Lower lobe of right lung (tissue), 2 donors: Measurements from ENCODE around the gene MRPS27. TPM values are rescaled to one million over a fixed set of nuclear protein-coding genes. Genes with fewer than 3 reads are reported as not detected.

Experiments used
- ATAC-seq, 2 donors: fragments of 200-7000 bp; cut with Tn5 transposase; one replicate each; pipeline ENCODE4 v1.9.1; 2020 to 2022; ENCODE audit warnings: mild to moderate bottlenecking in 2 of 2, moderate library complexity in 2 of 2
- DNase-seq: peaks from one replicate; pipeline ENCODE4 v3.0.0-alpha.2; 2020
- H3K27ac ChIP-seq: fragments of 200-600 bp; one replicate; pipeline ENCODE4 v1.8.0; 2022
- H3K27me3 ChIP-seq: fragments of 200-600 bp; one replicate; pipeline ENCODE4 v1.8.0; 2022; ENCODE audit warnings: low read depth
- H3K36me3 ChIP-seq: fragments of 200-600 bp; one replicate; pipeline ENCODE4 v1.8.0; 2022; ENCODE audit warnings: mild to moderate bottlenecking
- H3K4me1 ChIP-seq: fragments of 200-600 bp; one replicate; pipeline ENCODE4 v1.8.0; 2022
- H3K4me3 ChIP-seq: fragments of 200-600 bp; one replicate; pipeline ENCODE4 v1.8.0; 2022; ENCODE audit warnings: mild to moderate bottlenecking
- H3K9me3 ChIP-seq: fragments of 200-600 bp; one replicate; pipeline ENCODE4 v1.8.0; 2022
- intact Hi-C: fragments of 100-400 bp; cut with DNase I; formaldehyde crosslinking; loops from one replicate; pipeline ENCODE4 v1.11.0; 2022
- total RNA-seq: library from RNA; stranded (reverse); fragmentation: NEBNext Ultra II Directional; extraction: Animal tissue kit (Norgen Biotek cat#: 25700); gene quantifications from one replicate; pipeline ENCODE4 v1.2.1, GENCODE V29; 2021
- TF ChIP-seq, protein P1 (sequence below): fragments of 200-600 bp; IDR thresholded peaks from one replicate; pipeline ENCODE4 v1.8.0; 2022; ENCODE audit warnings: antibody characterized with exemption, mild to moderate bottlenecking
- donor health status: DM: no; HTN: yes; CAD: no; lungs with severe emphysema.

MRPS27 gene
- total RNA-seq, 1 donor from 2014 or later: 35.1 TPM

GRCh38 chr5:72296256-72296655 lies 23.8 kb downstream of the MRPS27 start:
- TF ChIP-seq, protein P1, sequence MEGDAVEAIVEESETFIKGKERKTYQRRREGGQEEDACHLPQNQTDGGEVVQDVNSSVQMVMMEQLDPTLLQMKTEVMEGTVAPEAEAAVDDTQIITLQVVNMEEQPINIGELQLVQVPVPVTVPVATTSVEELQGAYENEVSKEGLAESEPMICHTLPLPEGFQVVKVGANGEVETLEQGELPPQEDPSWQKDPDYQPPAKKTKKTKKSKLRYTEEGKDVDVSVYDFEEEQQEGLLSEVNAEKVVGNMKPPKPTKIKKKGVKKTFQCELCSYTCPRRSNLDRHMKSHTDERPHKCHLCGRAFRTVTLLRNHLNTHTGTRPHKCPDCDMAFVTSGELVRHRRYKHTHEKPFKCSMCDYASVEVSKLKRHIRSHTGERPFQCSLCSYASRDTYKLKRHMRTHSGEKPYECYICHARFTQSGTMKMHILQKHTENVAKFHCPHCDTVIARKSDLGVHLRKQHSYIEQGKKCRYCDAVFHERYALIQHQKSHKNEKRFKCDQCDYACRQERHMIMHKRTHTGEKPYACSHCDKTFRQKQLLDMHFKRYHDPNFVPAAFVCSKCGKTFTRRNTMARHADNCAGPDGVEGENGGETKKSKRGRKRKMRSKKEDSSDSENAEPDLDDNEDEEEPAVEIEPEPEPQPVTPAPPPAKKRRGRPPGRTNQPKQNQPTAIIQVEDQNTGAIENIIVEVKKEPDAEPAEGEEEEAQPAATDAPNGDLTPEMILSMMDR: no peak
- no peak for DNase-seq
- Histone ChIP-seq H3K27me3 (no peaks in the 10 kb centered on the region), H3K9me3 (no peaks in the 10 kb centered on the region), H3K4me1 (no peaks in the 10 kb centered on the region), H3K27ac (no peak overlapping the region), H3K4me3 (no peak overlapping the region), H3K36me3 (peaks cover 15% of the 10 kb centered on the region)
- intact Hi-C loops: no loop called here
- no peak for ATAC-seq

DNA sequence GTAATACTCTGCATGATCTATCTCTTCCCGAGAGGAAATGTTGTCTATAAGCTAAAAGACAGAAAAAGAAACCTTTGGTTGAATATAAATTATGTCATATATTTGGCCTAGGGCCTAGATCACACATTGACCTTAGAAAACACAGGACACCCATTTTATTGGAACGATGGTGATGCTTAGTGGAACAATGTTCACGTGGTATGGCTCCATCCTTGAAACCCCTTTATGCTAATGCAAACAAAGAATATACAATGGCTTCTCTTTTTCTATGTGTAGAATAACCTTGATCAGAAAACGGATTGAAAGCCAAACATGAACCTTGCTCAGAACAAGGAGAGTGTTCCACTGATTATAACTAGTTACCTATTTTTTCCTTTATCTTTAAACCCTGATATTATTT lies 24.5 kb downstream of the MRPS27 start:
- intact Hi-C loops: no loop called here
- Histone ChIP-seq H3K27me3 (no peaks in the 10 kb centered on the region), H3K9me3 (no peaks in the 10 kb centered on the region), H3K27ac (no peak overlapping the region), H3K4me3 (no peak overlapping the region), H3K36me3 (peaks cover 20% of the 10 kb centered on the region), H3K4me1 (no peaks in the 10 kb centered on the region)
- DNase-seq: no peak
- no peak for ATAC-seq
- TF ChIP-seq, protein P1: no peak

DNA sequence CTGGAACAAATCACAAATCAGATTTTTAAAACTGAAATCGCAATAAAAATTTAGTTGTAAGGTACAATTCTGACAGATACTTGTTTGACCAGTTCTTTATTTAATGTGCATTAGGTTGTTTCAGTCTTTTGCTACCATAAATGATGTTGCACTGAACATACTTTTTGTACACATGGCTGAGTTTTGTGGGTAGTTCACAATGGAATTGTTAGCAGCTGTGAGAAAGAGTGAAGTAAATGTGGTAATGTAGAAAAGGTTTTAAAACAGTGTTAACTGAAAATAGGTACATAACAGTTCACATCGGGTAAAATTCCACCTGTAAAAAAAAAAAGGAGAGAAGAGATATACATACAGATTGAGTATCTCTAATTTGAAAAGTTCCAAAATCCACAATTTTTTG lies 25.6 kb downstream of the MRPS27 start:
- TF ChIP-seq, protein P1: no peak
- Histone ChIP-seq H3K27ac (no peak overlapping the region), H3K27me3 (no peaks in the 10 kb centered on the region), H3K4me1 (no peaks in the 10 kb centered on the region), H3K4me3 (no peak overlapping the region), H3K36me3 (peaks cover 30% of the 10 kb centered on the region), H3K9me3 (no peaks in the 10 kb centered on the region)
- no peak for ATAC-seq
- intact Hi-C loops: no loop called here
- DNase-seq: no peak

DNA sequence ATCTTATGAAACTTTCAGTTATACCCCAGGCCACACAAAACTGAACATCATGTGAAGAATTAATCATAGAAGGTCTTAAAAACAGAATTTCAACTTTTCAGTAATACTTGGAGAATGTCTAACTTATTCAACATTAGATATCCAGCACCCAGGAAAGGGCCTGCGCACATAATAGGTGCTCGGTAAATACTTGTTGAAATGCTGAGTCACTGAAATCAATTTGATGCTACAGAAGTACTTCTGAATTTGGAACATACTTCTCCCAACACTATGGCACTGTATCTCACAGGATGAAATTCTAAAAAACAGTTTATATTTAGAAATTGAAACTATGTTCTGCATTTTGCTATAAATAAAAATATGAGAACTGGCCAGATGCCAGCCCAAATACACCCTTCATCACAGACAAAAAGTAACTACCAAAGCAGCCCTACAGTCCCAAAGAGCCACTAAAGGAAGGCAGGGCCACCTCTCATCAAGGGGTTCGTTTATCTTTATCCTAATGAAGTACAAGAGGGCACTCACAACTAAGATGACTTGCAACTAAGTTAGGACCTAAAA lies 26.5 kb downstream of the MRPS27 start:
- H3K27ac ChIP-seq: no peak overlapping the region
- H3K9me3 ChIP-seq: no peaks in the 10 kb centered on the region
- intact Hi-C loops: no loop called here
- H3K36me3 ChIP-seq: peaks cover 30% of the 10 kb centered on the region
- H3K27me3 ChIP-seq: no peaks in the 10 kb centered on the region
- ATAC-seq: no peak
- DNase-seq: no peak
- H3K4me3 ChIP-seq: no peak overlapping the region
- H3K4me1 ChIP-seq: no peaks in the 10 kb centered on the region
- TF ChIP-seq, protein P1: no peak

- no peak for ATAC-seq
These were observed 27.6 kb downstream of the MRPS27 start for GRCh38 chr5:72292411-72292810.

More at GRCh38 chr5:72292411-72292810, 27.6 kb downstream of the MRPS27 start:
- H3K27me3 ChIP-seq: no peaks in the 10 kb centered on the region
- no peak overlapping the region for H3K4me3 ChIP-seq
- intact Hi-C loops: no loop called here
- H3K36me3 ChIP-seq: peaks cover 36% of the 10 kb centered on the region
- H3K9me3 ChIP-seq: no peaks in the 10 kb centered on the region
- H3K27ac ChIP-seq: no peak overlapping the region
- no peak for DNase-seq
- TF ChIP-seq, protein P1: no peak
- H3K4me1 ChIP-seq: no peaks in the 10 kb centered on the region
